Activated CD8-positive, alpha-beta memory T cell treated with anti-CD3 and anti-CD28 coated beads for 36 hours (primary cell): Measurements from ENCODE around the gene SAMD11. TPM values are rescaled to one million over a fixed set of nuclear protein-coding genes. Genes with fewer than 3 reads are reported as not detected.

ENCODE experiments used
- CTCF ChIA-PET: fragments of 350-600 bp; sonication (Branson Sonifier 250); formaldehyde crosslinking; loops from one replicate; lab custom pipeline; 2021; ENCODE audit warnings: antibody characterized with exemption; lab: Charles Lee
- POLR2A ChIA-PET: fragments of 350-600 bp; sonication (Branson Sonifier 250); formaldehyde crosslinking; loops from one replicate; lab custom pipeline; 2021; ENCODE audit warnings: antibody characterized with exemption; lab: Charles Lee
- total RNA-seq, 2 experiments: library from RNA; stranded (reverse); gene quantifications; one replicate each; pipeline ENCODE4 v1.2.3, GENCODE V29; 2021

The SAMD11 gene
- total RNA-seq, 2 experiments from 2014 or later: not detected

DNA sequence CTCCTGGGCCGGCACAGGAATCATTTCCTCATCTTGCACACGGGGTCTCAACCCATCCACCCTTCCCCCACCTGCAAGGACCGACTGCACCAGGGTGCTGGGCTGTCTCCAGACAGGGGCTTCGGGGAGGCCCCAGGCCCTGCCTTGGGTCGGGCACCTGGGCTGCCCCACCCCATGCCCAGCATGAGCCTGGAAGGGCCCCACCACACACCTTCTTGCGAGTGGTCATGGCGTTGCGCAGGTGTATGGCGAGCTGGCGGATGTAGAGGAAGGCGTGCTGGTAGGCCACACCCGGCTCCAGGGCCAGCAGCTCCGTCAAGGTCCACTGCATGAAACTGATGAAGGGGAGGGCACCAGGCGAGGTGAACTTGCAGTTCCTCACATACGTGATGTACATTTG, 28.5 kb downstream of the SAMD11 start:
- ChIA-PET POLR2A (no interaction called here), CTCF (interaction anchor here (1.7 kb wide), 1 partner anchor 9 kb away, joined by 4 read pairs; no protein-coding TSS in a partner anchor)

DNA sequence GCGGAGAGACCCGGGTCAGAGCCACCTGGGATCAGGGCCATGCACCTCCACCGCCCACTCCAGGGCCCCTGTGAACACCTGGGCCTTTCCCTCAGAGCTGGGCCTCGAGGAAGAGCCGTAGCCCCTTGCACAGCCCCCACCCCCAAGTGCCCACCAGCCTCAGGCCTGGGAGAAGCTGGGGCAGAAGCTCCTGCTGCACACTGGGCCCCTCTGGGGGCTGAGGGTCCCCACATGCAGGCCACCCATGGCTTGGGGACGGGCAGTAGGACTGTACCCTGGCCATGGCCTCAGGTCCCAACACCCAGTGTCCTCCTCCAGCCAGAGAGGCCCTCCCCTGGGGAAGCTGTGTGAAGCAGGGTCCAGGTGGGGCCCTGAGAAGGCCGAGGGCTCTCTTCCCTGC, 28.9 kb downstream of the SAMD11 start:
- CTCF ChIA-PET: interaction anchor here (1.7 kb wide), 1 partner anchor 10 kb away, joined by 4 read pairs; no protein-coding TSS in a partner anchor

DNA sequence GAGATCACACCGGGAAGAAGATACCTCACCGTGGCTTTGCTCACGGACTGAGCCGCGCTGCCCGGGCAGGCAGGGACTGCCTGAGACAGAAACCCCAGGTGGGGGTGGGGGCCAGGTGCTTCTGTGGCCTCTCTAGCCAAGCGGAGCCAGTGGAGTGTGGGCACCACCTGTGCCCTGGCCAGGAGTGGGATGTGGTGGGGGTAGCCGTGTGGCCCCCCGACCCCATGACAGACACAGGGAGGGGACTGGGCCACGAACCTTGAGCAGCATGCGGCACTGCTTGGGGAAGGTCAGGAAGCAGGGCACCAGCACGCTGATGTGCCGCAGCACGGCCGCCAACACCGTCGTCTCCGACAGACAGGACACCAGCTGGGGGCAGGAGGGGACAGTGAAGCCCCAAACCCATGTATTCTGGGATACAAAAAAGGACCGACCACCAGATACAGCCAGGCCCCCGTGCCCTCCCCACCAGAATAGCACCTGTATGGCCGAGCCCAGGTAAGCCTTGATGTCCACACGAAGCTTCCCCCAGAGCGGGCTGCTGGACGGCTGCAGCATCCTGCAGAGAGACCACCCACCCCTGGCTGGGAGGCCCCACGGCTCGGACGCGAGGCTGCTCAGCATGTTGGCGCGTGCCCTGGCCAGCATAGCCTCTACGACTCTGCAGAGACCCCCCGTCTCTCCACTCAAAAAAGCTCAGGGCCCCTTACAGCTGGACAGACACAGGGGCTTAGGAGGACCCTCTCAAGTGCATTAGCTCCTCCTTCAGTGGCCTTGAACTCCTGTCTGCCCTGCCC, 30.0 kb downstream of the SAMD11 start:
- ChIA-PET CTCF (interaction anchor here (1.5 kb wide), 1 partner anchor 30 kb away, joined by 5 read pairs; no protein-coding TSS in a partner anchor), POLR2A (no interaction called here)

More for the DNA sequence above, 28.9 kb downstream of the SAMD11 start:
- POLR2A ChIA-PET: interaction anchor here (0.6 kb wide), 1 partner anchor 9 kb away, joined by 10 read pairs; no protein-coding TSS in a partner anchor

DNA sequence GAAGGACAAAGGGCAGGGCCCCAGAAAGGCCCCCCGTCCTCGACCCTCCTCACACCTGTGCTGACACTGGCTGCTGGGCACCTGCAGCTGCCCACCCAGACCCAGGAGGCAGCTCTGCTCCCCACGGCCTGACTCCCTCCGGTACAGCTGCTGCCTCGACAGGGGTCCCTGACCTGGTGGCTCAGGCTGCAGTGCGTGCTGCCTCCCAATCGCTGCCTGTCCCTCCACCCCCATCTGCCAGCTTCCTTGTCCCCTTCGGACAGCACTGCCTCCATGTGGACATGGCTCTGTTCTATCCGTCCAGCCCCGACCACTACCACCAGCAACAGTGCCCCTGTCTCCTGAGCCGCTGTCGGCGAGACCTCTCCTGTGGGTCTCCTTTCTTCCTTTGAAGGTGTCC, 31.2 kb downstream of the SAMD11 start:
- ChIA-PET POLR2A (interaction anchor here (1.0 to 1.1 kb wide), 2 partner anchors 10 to 14 kb away, joined by 3 read pairs; no protein-coding TSS in a partner anchor), CTCF (interaction anchor here (1.5 kb wide), 1 partner anchor 29 kb away, joined by 5 read pairs; no protein-coding TSS in a partner anchor)

DNA sequence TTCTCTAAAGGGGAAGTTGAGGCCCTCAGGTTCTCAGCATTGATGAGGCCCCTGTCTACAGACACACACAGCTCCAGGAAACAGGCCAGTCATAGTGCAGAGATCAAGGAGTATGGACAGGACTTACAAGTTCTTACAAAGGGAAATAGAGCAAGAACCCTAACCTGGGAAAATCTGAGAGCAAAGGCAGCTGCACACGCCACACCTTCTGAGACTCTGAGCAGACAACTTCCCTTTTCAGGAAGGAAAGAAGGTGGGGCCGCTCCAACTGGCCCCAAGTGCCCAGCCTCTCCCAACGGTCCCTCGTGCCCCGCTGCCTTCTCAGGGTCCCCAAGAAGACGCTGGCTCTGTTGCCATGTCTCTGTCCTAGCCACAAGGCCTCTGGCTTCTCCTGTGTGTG, 31.8 kb downstream of the SAMD11 start:
- CTCF ChIA-PET: interaction anchor here (0.6 to 1.5 kb wide), 2 partner anchors 12 to 29 kb away, joined by 3 to 5 read pairs; no protein-coding TSS in a partner anchor
- POLR2A ChIA-PET: interaction anchor here (0.6 to 1.1 kb wide), 3 partner anchors 10 to 17 kb away, joined by 3 read pairs; no protein-coding TSS in a partner anchor

DNA sequence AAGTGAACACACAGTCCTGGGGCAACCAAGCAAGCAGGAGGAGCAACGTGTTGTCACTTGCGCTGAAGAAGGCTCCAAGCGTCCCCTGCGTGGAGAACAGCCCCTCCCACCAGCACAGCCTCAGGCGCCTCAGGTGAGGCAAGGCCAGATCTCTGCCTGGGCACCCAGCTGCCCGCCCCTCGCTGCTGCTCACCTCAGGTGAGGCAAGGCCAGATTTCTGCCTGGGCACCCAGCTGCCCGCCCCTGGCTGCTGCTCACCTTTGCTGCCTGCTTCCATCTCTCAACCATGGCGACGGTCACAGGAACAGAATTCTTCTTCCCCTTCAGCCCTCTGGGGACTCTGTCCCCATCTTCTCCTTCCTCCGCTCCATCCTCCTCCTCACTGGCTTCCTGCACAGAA, 32.9 kb downstream of the SAMD11 start:
- ChIA-PET POLR2A (no interaction called here), CTCF (interaction anchor here (0.9 kb wide), 1 partner anchor 28 kb away, joined by 3 read pairs; no protein-coding TSS in a partner anchor)

DNA sequence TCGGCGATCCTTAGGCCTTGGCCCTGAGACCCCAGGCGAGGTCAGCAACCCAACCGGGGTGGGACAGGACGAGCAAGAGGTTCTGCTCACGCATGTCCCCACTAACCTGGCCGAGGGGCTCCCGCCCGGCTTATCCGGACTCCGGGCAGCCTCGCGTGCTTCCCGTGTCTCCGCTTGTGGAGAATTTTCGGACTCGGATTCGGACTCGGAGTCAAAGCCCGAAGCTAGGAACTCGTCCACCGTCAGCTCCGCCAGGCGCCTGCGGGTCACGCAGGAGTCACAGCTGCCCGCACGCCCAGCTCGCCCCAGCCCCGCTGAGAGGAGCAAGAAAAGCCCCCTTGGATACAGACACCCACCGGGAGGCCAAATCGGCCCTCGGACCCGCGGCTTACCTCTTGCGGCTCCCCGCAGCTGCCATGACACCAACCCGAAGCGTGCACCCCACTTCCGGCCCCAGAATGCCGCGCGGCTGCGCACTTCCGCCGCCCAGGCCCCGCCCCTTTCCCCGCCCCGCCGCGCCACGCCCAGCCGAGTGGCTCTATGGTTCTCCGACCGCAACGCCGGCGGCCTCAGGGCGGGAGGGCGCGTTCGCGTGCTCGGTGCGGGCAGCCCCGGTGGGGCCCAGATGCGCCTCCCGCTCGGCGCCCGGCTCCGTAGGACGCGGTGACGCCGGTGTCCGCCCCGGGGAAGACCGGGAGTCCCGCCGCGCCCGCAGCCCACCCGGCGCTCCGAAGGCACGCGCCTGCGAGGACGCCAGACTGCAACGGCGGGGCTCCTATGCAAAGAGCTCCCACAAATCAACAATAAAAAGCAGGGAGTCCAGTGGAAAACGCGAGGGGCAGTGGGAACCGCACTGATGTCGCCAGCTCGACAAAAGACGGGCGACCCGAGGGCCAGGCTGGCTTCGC, 35.4 kb downstream of the SAMD11 start, which contains the start of gene NOC2L:
Gene NOC2L (minus strand): TSS at position 434 of the 908 bp plus-strand sequence. CDS start 16 bp downstream, at position 418.
- POLR2A ChIA-PET: interaction anchor here (0.6 kb wide), 1 partner anchor 249 kb away, joined by 3 read pairs; no protein-coding TSS in a partner anchor
- CTCF ChIA-PET: interaction anchor here (0.8 to 1.2 kb wide), 4 partner anchors 8 to 60 kb away, joined by 3 to 7 read pairs (median 4); partner anchors contain the start of gene PLEKHN1

DNA sequence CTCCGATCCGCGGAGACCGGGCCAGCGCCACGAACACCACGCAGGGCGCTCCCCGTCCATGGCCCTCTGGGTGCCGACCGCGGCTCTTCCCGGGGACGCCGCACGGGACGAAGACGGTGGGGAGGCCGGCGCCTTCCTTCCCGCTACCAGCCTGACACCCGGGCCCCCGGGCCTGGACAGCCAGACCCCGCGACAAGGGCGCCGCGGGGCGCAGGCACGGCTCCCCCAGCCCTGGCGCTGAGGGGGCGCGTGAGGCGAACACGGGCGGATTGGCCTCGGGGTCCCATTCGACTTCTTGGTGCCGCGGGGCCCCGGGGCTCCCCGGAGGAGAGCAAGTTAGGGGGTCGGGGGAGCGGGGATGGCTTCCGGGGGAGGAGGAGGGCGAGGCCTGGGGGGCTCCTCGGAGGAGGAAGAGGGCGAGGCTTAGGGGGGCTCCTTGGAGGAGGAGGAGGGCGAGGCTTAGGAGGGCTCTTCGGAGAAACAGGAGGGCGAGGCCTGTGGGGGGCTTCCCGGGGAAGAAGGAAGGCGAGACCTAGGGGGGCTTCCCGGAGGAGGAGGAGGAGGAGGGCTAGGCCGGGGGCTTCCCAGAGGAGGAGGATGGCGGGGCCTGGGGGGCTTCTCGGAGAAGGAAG, 36.1 kb downstream of the SAMD11 start:
- CTCF ChIA-PET: interaction anchor here (1.1 to 1.2 kb wide), 2 partner anchors 17 to 20 kb away, joined by 4 to 7 read pairs; no protein-coding TSS in a partner anchor
- POLR2A ChIA-PET: interaction anchor here (0.6 kb wide), 1 partner anchor 248 kb away, joined by 3 read pairs; no protein-coding TSS in a partner anchor

DNA sequence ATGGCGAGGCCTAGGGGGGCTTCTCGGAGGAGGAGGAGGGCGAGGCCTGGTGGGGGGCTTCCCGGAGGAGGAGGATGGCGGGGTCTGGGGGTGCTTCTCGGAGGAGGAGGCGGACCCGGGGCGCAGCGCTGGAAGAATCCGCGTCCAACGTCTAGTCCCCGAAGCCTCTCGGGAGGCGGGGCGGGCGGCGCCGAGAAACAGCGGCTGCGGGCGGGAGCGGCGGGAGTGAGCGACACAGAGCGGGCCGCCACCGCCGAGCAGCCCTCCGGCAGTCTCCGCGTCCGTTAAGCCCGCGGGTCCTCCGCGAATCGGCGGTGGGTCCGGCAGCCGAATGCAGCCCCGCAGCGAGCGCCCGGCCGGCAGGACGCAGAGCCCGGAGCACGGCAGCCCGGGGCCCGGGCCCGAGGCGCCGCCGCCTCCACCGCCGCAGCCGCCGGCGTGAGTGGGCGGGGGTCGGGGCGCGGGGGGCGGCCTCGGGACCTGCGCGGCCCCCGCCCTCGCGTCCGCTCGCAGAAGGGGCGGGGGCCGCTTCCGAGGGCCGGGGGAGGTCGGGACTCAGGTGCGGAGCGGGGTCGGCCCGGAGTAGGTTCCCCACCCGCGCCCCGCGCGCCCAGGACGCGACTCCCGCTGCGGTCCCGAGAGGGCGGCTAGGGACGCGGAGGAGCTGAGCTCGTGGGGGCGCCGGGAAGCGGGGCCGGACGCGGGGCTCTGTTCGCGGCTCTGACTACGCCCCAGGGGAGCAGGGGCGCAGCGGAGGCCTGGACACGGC, 36.8 kb downstream of the SAMD11 start, which contains the start of gene KLHL17:
Gene KLHL17 (plus strand): TSS at position 222 of the 769 bp plus-strand sequence. CDS start 110 bp downstream, at position 332.
- ChIA-PET CTCF (no interaction called here), POLR2A (no interaction called here)

DNA sequence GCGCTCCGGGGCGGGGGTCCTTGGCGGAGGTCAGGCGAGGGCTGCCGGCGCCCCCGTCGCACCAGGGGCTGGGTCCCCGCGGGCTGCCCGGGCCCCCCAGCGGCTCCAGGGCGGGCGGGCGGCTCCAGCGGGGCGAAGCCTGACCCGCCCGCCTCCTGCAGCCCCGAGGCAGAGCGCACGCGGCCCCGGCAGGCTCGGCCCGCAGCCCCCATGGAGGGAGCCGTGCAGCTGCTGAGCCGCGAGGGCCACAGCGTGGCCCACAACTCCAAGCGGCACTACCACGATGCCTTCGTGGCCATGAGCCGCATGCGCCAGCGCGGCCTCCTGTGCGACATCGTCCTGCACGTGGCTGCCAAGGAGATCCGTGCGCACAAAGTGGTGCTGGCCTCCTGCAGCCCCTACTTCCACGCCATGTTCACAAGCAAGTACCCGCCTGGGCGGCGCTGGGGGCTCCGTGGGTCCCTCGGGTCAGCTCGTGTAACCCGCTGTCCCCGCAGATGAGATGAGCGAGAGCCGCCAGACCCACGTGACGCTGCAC, 37.5 kb downstream of the SAMD11 start:
- CTCF ChIA-PET: no interaction called here
- POLR2A ChIA-PET: no interaction called here

DNA sequence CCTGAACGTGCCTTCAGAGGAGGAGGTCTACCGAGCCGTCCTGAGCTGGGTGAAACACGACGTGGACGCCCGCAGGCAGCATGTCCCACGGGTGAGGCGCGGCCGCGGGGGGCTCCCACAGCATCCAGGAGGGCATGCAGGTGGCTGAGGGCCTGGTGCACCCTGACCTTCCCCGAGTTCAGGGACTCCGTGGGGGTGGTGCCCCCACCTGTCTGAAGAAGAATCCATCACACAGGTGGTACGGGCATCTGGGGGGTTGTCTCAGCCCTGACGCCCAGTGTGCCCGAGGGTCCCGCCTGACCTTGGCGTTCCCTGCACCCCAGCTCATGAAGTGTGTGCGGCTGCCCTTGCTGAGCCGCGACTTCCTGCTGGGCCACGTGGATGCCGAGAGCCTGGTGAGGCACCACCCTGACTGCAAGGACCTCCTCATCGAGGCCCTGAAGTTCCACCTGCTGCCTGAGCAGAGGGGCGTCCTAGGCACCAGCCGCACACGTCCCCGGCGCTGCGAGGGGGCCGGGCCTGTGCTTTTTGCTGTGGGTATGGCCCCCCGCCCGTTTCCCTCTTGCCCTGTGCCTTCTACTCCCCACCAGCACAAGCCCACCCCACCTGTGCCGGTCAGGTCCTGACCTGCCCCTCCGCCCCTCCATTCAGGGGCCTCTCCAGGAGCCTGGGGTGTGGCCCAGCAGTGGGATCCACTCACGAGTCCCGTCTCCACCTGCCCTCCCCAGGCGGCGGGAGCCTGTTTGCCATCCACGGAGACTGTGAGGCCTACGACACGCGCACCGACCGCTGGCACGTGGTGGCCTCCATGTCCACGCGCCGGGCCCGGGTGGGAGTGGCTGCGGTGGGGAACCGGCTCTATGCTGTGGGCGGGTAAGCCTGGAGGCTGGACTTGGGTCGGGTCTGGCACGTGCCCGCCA, 38.9 kb downstream of the SAMD11 start:
- CTCF ChIA-PET: interaction anchor here (1.0 kb wide), 1 partner anchor 22 kb away, joined by 3 read pairs; no protein-coding TSS in a partner anchor
- POLR2A ChIA-PET: no interaction called here

DNA sequence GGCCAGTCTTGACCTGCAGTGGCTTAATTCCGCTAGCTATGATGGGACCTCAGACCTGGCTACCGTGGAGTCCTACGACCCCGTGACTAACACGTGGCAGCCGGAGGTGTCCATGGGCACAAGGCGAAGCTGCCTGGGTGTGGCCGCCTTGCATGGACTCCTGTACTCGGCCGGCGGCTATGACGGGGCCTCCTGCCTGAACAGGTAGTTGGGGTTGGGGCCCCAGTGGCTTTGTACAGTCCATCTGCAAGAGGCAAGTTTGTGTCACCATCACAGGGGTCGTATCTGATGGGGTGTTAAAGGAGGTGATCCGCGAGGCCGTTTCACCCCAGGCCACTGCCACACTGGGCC, 39.6 kb downstream of the SAMD11 start:
- ChIA-PET POLR2A (no interaction called here), CTCF (interaction anchor here (1.0 kb wide), 1 partner anchor 21 kb away, joined by 3 read pairs; no protein-coding TSS in a partner anchor)

DNA sequence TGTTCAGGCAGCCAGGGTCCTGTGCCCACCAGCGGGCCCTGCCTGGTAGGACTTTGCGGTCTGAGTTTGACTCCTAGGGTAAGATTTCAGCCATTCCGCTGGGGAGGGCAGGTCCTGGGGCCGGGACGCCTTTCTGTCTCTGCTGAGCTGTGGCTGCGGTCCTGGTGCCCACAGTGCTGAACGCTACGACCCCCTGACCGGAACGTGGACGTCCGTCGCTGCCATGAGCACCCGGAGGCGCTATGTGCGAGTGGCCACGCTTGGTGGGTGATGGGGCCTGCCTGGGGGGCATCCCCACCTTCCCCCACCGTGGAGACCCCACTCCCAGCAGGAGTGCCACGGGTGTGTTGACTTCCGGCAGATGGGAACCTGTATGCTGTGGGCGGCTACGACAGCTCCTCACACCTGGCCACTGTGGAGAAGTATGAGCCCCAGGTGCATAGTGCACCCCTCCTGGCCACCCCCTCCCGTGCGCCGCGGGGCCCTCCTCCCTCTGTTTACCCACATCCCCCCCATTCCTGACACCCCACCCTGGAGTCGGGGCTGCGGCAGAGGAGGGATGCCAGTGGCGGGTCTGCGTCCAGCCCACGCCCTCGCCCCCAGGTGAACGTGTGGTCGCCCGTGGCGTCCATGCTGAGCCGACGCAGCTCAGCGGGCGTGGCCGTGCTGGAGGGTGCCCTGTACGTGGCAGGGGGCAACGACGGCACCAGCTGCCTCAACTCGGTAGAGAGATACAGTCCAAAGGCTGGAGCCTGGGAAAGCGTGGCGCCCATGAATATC, 40.2 kb downstream of the SAMD11 start:
- POLR2A ChIA-PET: no interaction called here
- CTCF ChIA-PET: interaction anchor here (1.0 kb wide), 1 partner anchor 21 kb away, joined by 3 read pairs; no protein-coding TSS in a partner anchor

DNA sequence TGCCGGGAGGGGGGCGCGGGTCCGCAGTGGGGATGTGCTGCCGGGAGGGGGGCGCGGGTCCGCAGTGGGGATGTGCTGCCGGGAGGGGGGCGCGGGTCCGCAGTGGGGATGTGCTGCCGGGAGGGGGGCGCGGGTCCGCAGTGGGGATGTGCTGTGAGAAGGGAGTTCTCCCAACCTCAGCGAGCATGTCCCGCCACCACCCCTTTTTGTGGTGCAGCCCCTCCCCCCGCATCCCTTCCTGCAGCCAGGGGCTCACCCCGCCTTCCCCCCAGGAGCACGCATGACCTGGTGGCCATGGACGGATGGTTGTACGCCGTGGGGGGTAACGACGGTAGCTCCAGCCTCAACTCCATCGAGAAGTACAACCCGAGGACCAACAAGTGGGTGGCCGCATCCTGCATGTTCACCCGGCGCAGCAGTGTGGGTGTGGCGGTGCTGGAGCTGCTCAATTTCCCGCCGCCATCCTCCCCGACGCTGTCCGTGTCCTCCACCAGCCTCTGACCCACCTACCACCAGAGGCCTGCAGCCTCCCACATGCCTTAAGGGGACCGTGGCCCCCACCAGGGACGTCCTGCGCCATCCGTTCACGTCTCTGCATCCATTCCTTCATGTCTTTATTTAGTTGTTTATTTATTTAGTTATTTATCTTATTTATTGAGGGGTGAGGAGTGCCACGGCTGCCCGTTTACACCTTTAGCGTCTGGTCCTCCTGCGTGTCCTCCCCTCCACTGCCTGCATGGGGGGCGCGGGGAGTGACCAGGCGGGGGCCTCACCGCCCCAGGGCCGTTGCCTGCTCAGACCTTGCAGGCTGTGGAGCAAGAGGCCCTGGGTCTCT, 41.2 kb downstream of the SAMD11 start:
- ChIA-PET CTCF (interaction anchor here (0.9 kb wide), 1 partner anchor 50 kb away, joined by 3 read pairs; no protein-coding TSS in a partner anchor), POLR2A (interaction anchor here (0.8 kb wide), 1 partner anchor 10 kb away, joined by 3 read pairs; no protein-coding TSS in a partner anchor)
